GM23338 (cell line): ENCODE measurements around the gene RHEBL1. TPM values are rescaled to one million over a fixed set of nuclear protein-coding genes. Genes with fewer than 3 reads are reported as not detected.

Source experiments
- ATAC-seq: fragments of 200-7000 bp; cut with Tn5 transposase; 3 replicates; pipeline ENCODE4 v1.9.1; 2020
- DNase-seq: peaks from one replicate; pipeline ENCODE4 v3.0.0-alpha.2; 2015; ENCODE audit warnings: low spot score
- H2AFZ ChIP-seq: fragments of 200-600 bp; sonication (generic); 2 replicates; pipeline ENCODE4 v1.8.0; 2016; ENCODE audit warnings: antibody characterized with exemption, mild to moderate bottlenecking, moderate library complexity
- H3F3A ChIP-seq: fragments of 200-600 bp; sonication (generic); replicated peaks from 2 replicates; pipeline ENCODE4 v1.8.0; 2017; ENCODE audit warnings: antibody characterized with exemption, mixed run types, low read depth
- H3K27ac ChIP-seq: fragments of 200-600 bp; sonication (generic); 2 replicates; pipeline ENCODE4 v1.6.1; 2016; ENCODE audit warnings: low read depth
- H3K27me3 ChIP-seq: fragments of 200-600 bp; sonication (generic); 2 replicates; pipeline ENCODE4 v1.8.0; 2016; ENCODE audit warnings: mild to moderate bottlenecking, mixed run types, moderate library complexity; ENCODE audit not compliant: insufficient read depth
- H3K36me3 ChIP-seq: fragments of 200-600 bp; sonication (generic); 2 replicates; pipeline ENCODE4 v1.8.0; 2016; ENCODE audit warnings: mild to moderate bottlenecking; ENCODE audit not compliant: insufficient read depth
- H3K4me1 ChIP-seq: fragments of 200-600 bp; sonication (generic); 2 replicates; pipeline ENCODE4 v1.8.0; 2016; ENCODE audit warnings: mild to moderate bottlenecking, moderate library complexity; ENCODE audit not compliant: insufficient read depth
- H3K4me2 ChIP-seq: fragments of 200-600 bp; sonication (generic); 2 replicates; pipeline ENCODE4 v1.7.1; 2017; ENCODE audit warnings: mixed run types
- H3K4me3 ChIP-seq: fragments of 200-600 bp; sonication (generic); 2 replicates; pipeline ENCODE4 v1.6.1; 2016; ENCODE audit warnings: mixed run types
- H3K79me2 ChIP-seq: fragments of 200-600 bp; sonication (generic); replicated peaks from 2 replicates; pipeline ENCODE4 v1.8.0; 2017; ENCODE audit warnings: mild to moderate bottlenecking; ENCODE audit not compliant: insufficient read depth
- H3K9me2 ChIP-seq: fragments of 200-600 bp; sonication (generic); 2 replicates; pipeline ENCODE4 v1.8.0; 2017; ENCODE audit not compliant: insufficient read depth
- H4K20me1 ChIP-seq: fragments of 200-600 bp; sonication (generic); replicated peaks from 2 replicates; pipeline ENCODE4 v1.8.0; 2017; ENCODE audit warnings: mild to moderate bottlenecking; ENCODE audit not compliant: insufficient read depth
- H3K27ac Mint-ChIP-seq: 2 replicates; pipeline ENCODE4 v1.8.0; 2020; ENCODE audit warnings: inconsistent platforms, mild to moderate bottlenecking, moderate library complexity, mixed read lengths
- H3K27me3 Mint-ChIP-seq: 3 replicates; pipeline ENCODE4 v1.8.0; 2022; ENCODE audit warnings: low read depth, mild to moderate bottlenecking, moderate library complexity, mixed read lengths, inconsistent platforms; ENCODE audit not compliant: insufficient read depth, poor library complexity
- H3K36me3 Mint-ChIP-seq: 3 replicates; pipeline ENCODE4 v1.8.0; 2021; ENCODE audit warnings: low read depth, mild to moderate bottlenecking, inconsistent platforms, moderate library complexity, mixed read lengths
- H3K4me1 Mint-ChIP-seq: 3 replicates; pipeline ENCODE4 v1.8.0; 2020; ENCODE audit warnings: mild to moderate bottlenecking, inconsistent platforms, mixed read lengths
- H3K4me3 Mint-ChIP-seq: 3 replicates; pipeline ENCODE4 v1.8.0; 2021; ENCODE audit warnings: moderate library complexity, mild to moderate bottlenecking, inconsistent platforms, mixed read lengths
- H3K9me3 Mint-ChIP-seq: 3 replicates; pipeline ENCODE4 v1.8.0; 2020; ENCODE audit warnings: moderate library complexity, mild to moderate bottlenecking, inconsistent platforms, mixed read lengths
- CREB1 ChIP-seq: fragments of 250-450 bp; sonication (Bioruptor Pico); IDR thresholded peaks from 2 replicates; pipeline ENCODE4 v1.5.0; 2020; ENCODE audit warnings: low read depth, mild to moderate bottlenecking, moderate library complexity
- CTCF ChIP-seq, 2 experiments: fragments of 200-600 bp in 1 of 2; sonication (generic) in 1 of 2; conservative IDR thresholded peaks; 2 replicates each; pipeline versions ENCODE4 v1.5.1 to v1.6.1; 2016 to 2017; ENCODE audit warnings: antibody characterized with exemption in 2 of 2, low read depth in 2 of 2, mild to moderate bottlenecking in 2 of 2, moderate library complexity in 1 of 2
- ETS1 ChIP-seq: IDR thresholded peaks from 2 replicates; pipeline ENCODE4 v1.6.1; 2016; ENCODE audit warnings: antibody characterized with exemption
- EZH2 ChIP-seq: fragments of 200-600 bp; sonication (generic); IDR thresholded peaks from one replicate; pipeline ENCODE4 v1.8.0; 2017; ENCODE audit warnings: antibody characterized with exemption, mild to moderate bottlenecking, low read depth; ENCODE audit not compliant: unreplicated experiment
- EZH2phosphoT487 ChIP-seq: fragments of 200-600 bp; sonication (generic); IDR thresholded peaks from one replicate; pipeline ENCODE4 v1.8.1; 2018; ENCODE audit warnings: antibody characterized with exemption; ENCODE audit not compliant: unreplicated experiment
- JUNB ChIP-seq: IDR thresholded peaks from one replicate; pipeline ENCODE4 v1.6.1; 2016; ENCODE audit warnings: antibody characterized with exemption; ENCODE audit not compliant: unreplicated experiment
- NANOG ChIP-seq: IDR thresholded peaks from 2 replicates; pipeline ENCODE4 v1.6.1; 2016; ENCODE audit warnings: antibody characterized with exemption, borderline replicate concordance
- POLR2AphosphoS5 ChIP-seq: IDR thresholded peaks from 2 replicates; pipeline ENCODE4 v1.6.1; 2016; ENCODE audit warnings: antibody characterized with exemption, low read depth
- REST ChIP-seq: IDR thresholded peaks from one replicate; pipeline ENCODE4 v1.6.1; 2018; ENCODE audit warnings: antibody characterized with exemption; ENCODE audit not compliant: unreplicated experiment
- STAT1 ChIP-seq: IDR thresholded peaks from one replicate; pipeline ENCODE4 v1.6.1; 2016; ENCODE audit warnings: antibody characterized with exemption; ENCODE audit not compliant: unreplicated experiment
- ZNF114 ChIP-seq: fragments of 250-450 bp; sonication (Bioruptor Pico); IDR thresholded peaks from 2 replicates; pipeline ENCODE4 v1.5.0; 2020; ENCODE audit warnings: mild to moderate bottlenecking, moderate library complexity
- ZNF331 ChIP-seq: fragments of 250-450 bp; sonication (Bioruptor Pico); IDR thresholded peaks from 2 replicates; pipeline ENCODE4 v1.5.0; 2020; ENCODE audit warnings: low read depth, mild to moderate bottlenecking, moderate library complexity
- polyA plus RNA-seq: library from polyadenylated mRNA; unstranded; fragments of >200 nt; fragmentation: Nextera tagmentation; extraction: Ambion mirVana; gene quantifications from 2 replicates; pipeline ENCODE4 v1.2.1, GENCODE V29; 2016
- total RNA-seq: library from RNA; depleted of rRNA; stranded (reverse); fragments of >200 nt; shearing (Covaris generic); gene quantifications from 2 replicates; pipeline ENCODE4 v1.2.3, GENCODE V29; 2014

Gene RHEBL1
- total and polyA plus RNA-seq, 2 experiments from 2014 or later: 9.4 to 11.8 TPM

GRCh38 chr12:49025463-49025862, 44.3 kb downstream of the RHEBL1 start:
- Histone ChIP-seq H3K36me3 (peaks cover 53% of the 10 kb centered on the region), H3K9me2 (no peaks in the 10 kb centered on the region), H3K4me3 (no peak overlapping the region), H3K79me2 (no peaks in the 10 kb centered on the region), H3K27ac (no peak overlapping the region), H3K4me1 (no peaks in the 10 kb centered on the region), H2AFZ (no peak overlapping the region), H3F3A (no peaks in the 10 kb centered on the region), H4K20me1 (peaks cover 19% of the 10 kb centered on the region), H3K27me3 (no peaks in the 10 kb centered on the region), H3K4me2 (no peak overlapping the region)
- no peak for DNase-seq
- Mint-ChIP-seq H3K4me1 (peaks cover 5% of the 10 kb centered on the region; the same call in 1 of the 3 replicates), H3K27ac (no peak overlapping the region), H3K27me3 (peaks cover 6% of the 10 kb centered on the region), H3K36me3 (peaks cover 86% of the 10 kb centered on the region), H3K4me3 (no peak overlapping the region), H3K9me3 (no peaks in the 10 kb centered on the region)
- ATAC-seq: no peak
- no peak for TF ChIP-seq EZH2phosphoT487
- no peak for TF ChIP-seq REST
- no peak for TF ChIP-seq JUNB
- TF ChIP-seq EZH2: no peak
- TF ChIP-seq ZNF331 (CRISPR knock-in tag): no peak
- no peak for TF ChIP-seq ZNF114 (CRISPR knock-in tag)
- no peak for TF ChIP-seq STAT1
- no peak for TF ChIP-seq POLR2AphosphoS5

- H3K9me2 ChIP-seq: no peaks in the 10 kb centered on the region
- H3K27ac ChIP-seq: no peak overlapping the region
- no peak overlapping the region for H3K4me2 ChIP-seq
- Mint-ChIP-seq H3K9me3 (no peaks in the 10 kb centered on the region), H3K27me3 (peaks cover 7% of the 10 kb centered on the region), H3K4me3 (no peak overlapping the region), H3K4me1 (peaks cover 10% of the 10 kb centered on the region; the same call in 2 of the 3 replicates), H3K36me3 (peaks cover 79% of the 10 kb centered on the region), H3K27ac (no peak overlapping the region)
- H3F3A ChIP-seq: peaks cover 4% of the 10 kb centered on the region; the same call in 1 of the 2 replicates
- H3K4me3 ChIP-seq: no peak overlapping the region
- no peak for DNase-seq
- H3K27me3 ChIP-seq: no peaks in the 10 kb centered on the region
- H3K79me2 ChIP-seq: no peaks in the 10 kb centered on the region
- no peak for ATAC-seq
- H3K36me3 ChIP-seq: peaks cover 50% of the 10 kb centered on the region
- no peaks in the 10 kb centered on the region for H3K4me1 ChIP-seq
- no peak overlapping the region for H2AFZ ChIP-seq
- H4K20me1 ChIP-seq: peaks cover 19% of the 10 kb centered on the region
- no peak for TF ChIP-seq ZNF331 (CRISPR knock-in tag)
- TF ChIP-seq NANOG: no peak
- TF ChIP-seq STAT1: no peak
- no peak for TF ChIP-seq CREB1
- TF ChIP-seq REST: no peak
- no peak for TF ChIP-seq EZH2phosphoT487
- TF ChIP-seq CTCF (conservative IDR thresholded peaks at IDR 0.05; ENCODE audit: low read depth in 2 of 2): no peak
- no peak for TF ChIP-seq ETS1
- TF ChIP-seq EZH2: no peak
Observed at GRCh38 chr12:49024543-49024942, 45.2 kb downstream of the RHEBL1 start.
